ENCODE results near the gene DZIP1. TPM values are rescaled to one million over a fixed set of nuclear protein-coding genes. Genes with fewer than 3 reads are reported as not detected.

The DZIP1 gene
- total and polyA plus RNA-seq, 12 donors, result 6.7 to 16.7 (median 9.9) TPM

DNA sequence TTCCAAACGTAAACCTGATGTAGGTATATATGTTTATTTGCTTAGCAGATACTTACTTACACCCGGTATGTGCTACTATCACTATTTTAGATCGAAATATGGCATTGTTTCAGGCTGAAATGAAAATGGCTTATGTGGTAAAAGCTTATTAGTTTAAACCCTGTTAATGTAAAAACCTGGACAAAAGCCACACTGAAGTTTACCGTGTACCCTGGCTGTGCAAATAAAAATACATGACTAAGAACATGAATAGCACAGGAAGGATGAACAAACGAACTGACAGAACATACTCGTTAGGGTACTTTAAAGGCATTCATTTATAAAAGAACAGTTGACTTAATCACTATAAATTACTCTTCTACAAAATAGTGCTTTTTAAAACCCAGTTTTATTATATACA, 85.4 kb downstream of the DZIP1 start:
- no peak for DNase-seq
- intact Hi-C loops (cut with DNase I), result no loop called here
- WGBS, 4 donors, result 71 to 76% (median 72%) methylated on average over 6 of the region's 6 CpGs

DNA sequence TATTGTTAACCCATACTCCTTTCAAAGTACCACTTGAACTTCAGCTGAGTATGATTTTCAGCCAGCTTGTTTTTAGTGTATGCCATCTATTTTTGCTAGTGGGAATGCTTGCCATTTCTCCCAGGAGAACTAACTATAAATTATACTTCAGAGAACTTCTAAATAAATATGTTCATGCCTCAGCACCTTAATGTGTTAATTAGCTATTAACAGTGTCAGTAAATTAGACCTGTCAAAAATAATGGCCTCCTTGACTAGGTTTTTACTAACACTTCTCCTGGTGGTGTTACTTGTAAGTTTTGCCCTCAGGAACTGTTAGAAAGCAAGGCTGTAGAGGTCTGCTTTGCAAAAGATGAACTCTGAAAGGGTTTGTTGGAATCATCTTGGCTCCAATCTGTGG, 87.5 kb downstream of the DZIP1 start:
- no peak for TF ChIP-seq POLR2A (IDR thresholded peaks at IDR 0.05)
- TF ChIP-seq, protein P1, sequence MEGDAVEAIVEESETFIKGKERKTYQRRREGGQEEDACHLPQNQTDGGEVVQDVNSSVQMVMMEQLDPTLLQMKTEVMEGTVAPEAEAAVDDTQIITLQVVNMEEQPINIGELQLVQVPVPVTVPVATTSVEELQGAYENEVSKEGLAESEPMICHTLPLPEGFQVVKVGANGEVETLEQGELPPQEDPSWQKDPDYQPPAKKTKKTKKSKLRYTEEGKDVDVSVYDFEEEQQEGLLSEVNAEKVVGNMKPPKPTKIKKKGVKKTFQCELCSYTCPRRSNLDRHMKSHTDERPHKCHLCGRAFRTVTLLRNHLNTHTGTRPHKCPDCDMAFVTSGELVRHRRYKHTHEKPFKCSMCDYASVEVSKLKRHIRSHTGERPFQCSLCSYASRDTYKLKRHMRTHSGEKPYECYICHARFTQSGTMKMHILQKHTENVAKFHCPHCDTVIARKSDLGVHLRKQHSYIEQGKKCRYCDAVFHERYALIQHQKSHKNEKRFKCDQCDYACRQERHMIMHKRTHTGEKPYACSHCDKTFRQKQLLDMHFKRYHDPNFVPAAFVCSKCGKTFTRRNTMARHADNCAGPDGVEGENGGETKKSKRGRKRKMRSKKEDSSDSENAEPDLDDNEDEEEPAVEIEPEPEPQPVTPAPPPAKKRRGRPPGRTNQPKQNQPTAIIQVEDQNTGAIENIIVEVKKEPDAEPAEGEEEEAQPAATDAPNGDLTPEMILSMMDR (IDR thresholded peaks at IDR 0.05), result no peak
- no peaks in the 10 kb centered on the region for H3K36me3 ChIP-seq (replicated peaks in 1 of 2)
- H3K9me3 ChIP-seq (replicated peaks in 1 of 3), result no peaks in the 10 kb centered on the region
- no peaks in the 10 kb centered on the region for H3K4me1 ChIP-seq (replicated peaks in 1 of 2)
- DNase-seq, result no peak
- peaks cover 32% of the 10 kb centered on the region for H3K27me3 ChIP-seq
- no peak overlapping the region for H3K4me3 ChIP-seq
- intact Hi-C loops (cut with DNase I), result no loop called here
- H3K27ac ChIP-seq, result no peak overlapping the region

More for the DNA sequence above, 85.4 kb downstream of the DZIP1 start:
- TF ChIP-seq, protein P1 (IDR thresholded peaks at IDR 0.05), result no peak
- TF ChIP-seq POLR2A (IDR thresholded peaks at IDR 0.05), result no peak
- Histone ChIP-seq H3K36me3 (replicated peaks in 1 of 2) (no peaks in the 10 kb centered on the region), H3K27ac (no peak overlapping the region), H3K27me3 (peaks cover 11% of the 10 kb centered on the region), H3K4me3 (no peak overlapping the region), H3K4me1 (replicated peaks in 1 of 2) (no peaks in the 10 kb centered on the region), H3K9me3 (replicated peaks in 1 of 3) (no peaks in the 10 kb centered on the region)

DNA sequence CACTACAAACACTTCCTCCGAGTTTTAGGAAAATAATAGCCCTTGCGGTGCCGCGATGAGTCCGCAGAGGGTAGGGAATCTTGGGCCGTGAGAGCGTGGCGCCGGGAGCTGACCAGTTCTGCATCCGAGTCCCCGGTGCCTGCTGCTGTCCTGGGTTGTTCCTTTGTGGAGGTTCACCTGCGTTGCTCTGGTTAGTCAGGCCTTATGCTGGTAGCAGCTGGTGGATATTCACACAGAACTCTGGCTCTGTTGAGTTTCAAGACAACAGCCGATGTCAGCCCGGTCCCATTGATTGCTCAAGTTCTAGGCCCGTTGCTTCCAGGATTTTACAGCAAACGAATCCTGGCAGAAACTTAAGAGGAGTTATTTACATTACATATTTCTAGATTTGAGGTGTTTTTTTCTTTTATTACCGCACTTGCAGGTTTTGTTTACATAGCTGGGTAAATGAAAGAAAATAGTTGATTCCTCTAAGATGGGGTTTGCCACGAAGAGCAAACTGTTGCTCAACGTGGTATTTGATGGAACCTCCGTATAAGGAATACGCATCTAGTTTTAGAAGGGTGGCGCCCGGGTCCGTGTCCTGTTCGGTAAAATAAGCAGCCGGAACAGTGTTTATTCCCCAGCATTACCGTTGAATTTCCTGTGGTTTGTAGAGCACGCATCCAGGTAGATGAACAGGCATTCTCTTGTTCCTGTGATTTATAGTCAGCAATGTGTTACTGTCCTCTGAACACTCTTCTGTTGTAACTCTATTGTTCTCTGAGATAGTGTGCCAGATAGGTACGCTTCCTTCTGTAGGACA, 90.7 kb downstream of the DZIP1 start:
- Histone ChIP-seq H3K4me3 (no peak overlapping the region), H3K9me3 (replicated peaks in 1 of 3) (no peaks in the 10 kb centered on the region), H3K4me1 (replicated peaks in 1 of 2) (no peaks in the 10 kb centered on the region), H3K27ac (no peak overlapping the region), H3K36me3 (replicated peaks in 1 of 2) (no peaks in the 10 kb centered on the region), H3K27me3 (peaks cover 48% of the 10 kb centered on the region)
- intact Hi-C loops (cut with DNase I), result no loop called here
- no peak for DNase-seq
- TF ChIP-seq, protein P1 (IDR thresholded peaks at IDR 0.05), result no peak
- TF ChIP-seq POLR2A (IDR thresholded peaks at IDR 0.05), result no peak
- 45 to 56% (median 51%) methylated on average over 22 to 29 of the region's 29 CpGs for WGBS, 4 donors

DNA sequence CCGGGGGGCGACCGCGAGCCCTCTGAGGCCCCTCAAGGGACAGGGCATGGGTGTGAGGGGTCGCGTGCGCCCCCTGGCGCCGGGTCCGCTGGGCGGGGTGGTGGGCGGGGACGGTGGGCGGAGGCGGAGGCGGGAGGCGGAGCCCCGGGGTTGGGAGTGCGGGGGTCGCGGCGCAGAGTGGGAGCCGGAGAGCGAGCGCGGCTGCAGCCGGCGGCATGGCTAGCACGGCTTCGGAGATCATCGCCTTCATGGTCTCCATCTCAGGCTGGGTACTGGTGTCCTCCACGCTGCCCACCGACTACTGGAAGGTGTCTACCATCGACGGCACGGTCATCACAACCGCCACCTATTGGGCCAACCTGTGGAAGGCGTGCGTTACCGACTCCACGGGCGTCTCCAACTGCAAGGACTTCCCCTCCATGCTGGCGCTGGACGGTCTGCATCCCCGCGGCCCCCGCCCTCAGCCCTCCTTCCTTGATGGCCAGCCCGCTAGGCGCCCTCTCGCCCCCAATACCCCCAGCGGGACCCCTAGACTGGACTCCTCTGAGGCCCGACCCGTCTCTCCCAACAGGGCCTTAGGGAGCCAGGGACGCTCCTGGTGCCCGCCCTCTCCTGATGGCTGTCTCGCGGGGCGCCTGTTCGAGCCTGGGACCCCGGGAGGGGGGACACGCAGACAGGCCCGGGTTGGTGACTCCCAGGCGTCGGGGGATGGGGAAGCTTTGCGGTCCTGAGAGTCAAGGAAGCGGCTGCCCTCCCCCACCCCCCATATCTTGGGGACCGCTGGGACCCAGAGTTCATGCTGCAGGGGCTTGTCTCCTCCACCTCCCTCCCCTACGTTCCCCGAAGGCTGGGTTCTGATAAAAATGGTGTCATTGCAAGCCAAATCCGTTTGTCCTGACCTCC, 91.7 kb downstream of the DZIP1 start, which contains the start of gene CLDN10:
CLDN10 (plus strand) TSS at position 182 of the 903 bp plus-strand sequence; CDS start at position 216, 34 bp downstream.
- intact Hi-C loops (cut with DNase I), result no loop called here
- Histone ChIP-seq H3K9me3 (replicated peaks in 1 of 3) (no peaks in the 10 kb centered on the region), H3K4me1 (replicated peaks in 1 of 2) (no peaks in the 10 kb centered on the region), H3K4me3 (peak within 1 kb of the TSS in 1 of 4 donors; percentile 30), H3K27me3 (peaks cover 51% of the 10 kb centered on the region), H3K27ac (no peak within 1 kb of the TSS), H3K36me3 (replicated peaks in 1 of 2) (no peaks in the 10 kb centered on the region)
- WGBS, 4 donors, result 0 to 5% (median 3%) methylated on average over 16 to 70 of the region's 70 CpGs
- TF ChIP-seq, protein P1 (IDR thresholded peaks at IDR 0.05), result no peak
- no peak for TF ChIP-seq POLR2A (IDR thresholded peaks at IDR 0.05)
- no peak for DNase-seq

Data from adrenal gland (tissue), 12 donors.